Measurements from ENCODE around the gene MAGEB1.

Gene MAGEB1

DNA sequence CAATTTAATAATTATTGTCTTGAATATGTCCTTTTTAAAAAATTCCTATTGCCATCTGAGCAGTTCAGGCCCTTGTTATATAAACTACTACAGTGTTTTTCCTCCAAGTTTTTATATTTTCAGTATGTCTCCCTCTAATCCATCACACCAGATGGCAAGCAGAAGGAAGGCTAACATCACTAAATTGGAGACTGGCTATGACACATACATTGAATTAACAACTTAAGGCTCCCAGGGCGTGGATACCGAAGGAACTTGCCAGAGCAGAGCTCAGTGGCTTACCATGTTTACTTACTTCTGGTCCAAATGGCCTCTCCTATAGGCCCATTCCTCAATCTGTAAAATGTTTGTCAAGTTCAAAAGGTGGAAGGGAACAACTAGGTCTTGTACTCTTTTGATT, 13.0 kb downstream of the MAGEB1 start:
- no peaks in the 10 kb centered on the region for H3K36me3 ChIP-seq (ENCODE audit: control insufficient read depth in 1 of 2, insufficient read depth in 2 of 2, low read length in 2 of 2)
- no peak overlapping the region for H3K4me2 ChIP-seq (ENCODE audit: low read length)
- no peak overlapping the region for H3K9ac ChIP-seq (ENCODE audit: low read length)
- no peak overlapping the region for H4K12ac ChIP-seq (ENCODE audit: low read depth, low read length)
- no peak overlapping the region for H2BK5ac ChIP-seq (ENCODE audit: low read depth, low read length, poor library complexity)
- no peak overlapping the region for H2BK12ac ChIP-seq (ENCODE audit: low read length)
- H4K8ac ChIP-seq (ENCODE audit: low read depth, low read length) = no peak overlapping the region
- no peaks in the 10 kb centered on the region for H3K79me2 ChIP-seq (ENCODE audit: control insufficient read depth, insufficient read depth, low read length, poor library complexity)
- H3K9me3 ChIP-seq (ENCODE audit: insufficient read depth, low read depth, low read length) = no peaks in the 10 kb centered on the region
- no peak overlapping the region for H3K23ac ChIP-seq (ENCODE audit: low read length)
- DNase-seq = no peak
- H4K91ac ChIP-seq (ENCODE audit: low read depth, low read length) = no peak overlapping the region
- no peak overlapping the region for H2BK120ac ChIP-seq (ENCODE audit: insufficient read depth, low read length, poor library complexity)
- H3K4ac ChIP-seq (ENCODE audit: low read depth, low read length) = no peak overlapping the region
- no peak overlapping the region for H3K14ac ChIP-seq (ENCODE audit: low read length)
- no peak overlapping the region for H3K4me3 ChIP-seq (ENCODE audit: low read depth, low read length)
- H2AFZ ChIP-seq (ENCODE audit: insufficient read depth, low read length, poor library complexity) = no peak overlapping the region
- no peak overlapping the region for H3K27ac ChIP-seq (ENCODE audit: low read depth, low read length)
- H3K4me1 ChIP-seq (ENCODE audit: control insufficient read depth in 1 of 2, insufficient read depth in 2 of 2, low read length in 2 of 2) = no peaks in the 10 kb centered on the region
- WGBS (ENCODE audit: extremely low coverage, insufficient coverage, insufficient read length) = no CpG with 5 or more reads among the region's 2 CpGs
- H3K27me3 ChIP-seq (ENCODE audit: insufficient read depth, low read length) = no peaks in the 10 kb centered on the region
- H3K79me1 ChIP-seq (ENCODE audit: low read length) = no peaks in the 10 kb centered on the region
- no peak overlapping the region for H2AK5ac ChIP-seq (ENCODE audit: low read length)
- H3K18ac ChIP-seq (ENCODE audit: low read length) = no peak overlapping the region

DNA sequence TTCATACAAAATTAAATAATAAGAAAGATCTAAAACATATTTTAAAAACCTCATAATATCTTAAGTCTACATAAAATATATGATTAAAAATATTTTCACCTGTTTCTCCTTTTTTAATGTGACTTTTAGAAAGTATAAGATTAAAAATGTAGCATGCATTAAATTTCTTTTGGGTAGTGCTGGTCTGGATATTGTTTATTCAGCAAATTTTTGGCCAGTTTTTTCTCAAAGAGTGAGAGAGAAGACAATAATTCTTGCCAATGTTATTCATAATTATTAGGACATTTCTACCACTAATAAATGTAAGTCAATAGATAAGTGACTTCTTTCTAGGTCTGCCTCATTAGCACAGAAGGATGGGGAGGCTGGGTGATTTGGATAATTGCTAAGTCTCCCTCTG, 14.1 kb downstream of the MAGEB1 start:
- H3K18ac ChIP-seq (ENCODE audit: low read length) = no peak overlapping the region
- no peak overlapping the region for H2AFZ ChIP-seq (ENCODE audit: insufficient read depth, low read length, poor library complexity)
- no peaks in the 10 kb centered on the region for H3K79me2 ChIP-seq (ENCODE audit: control insufficient read depth, insufficient read depth, low read length, poor library complexity)
- no peaks in the 10 kb centered on the region for H3K27me3 ChIP-seq (ENCODE audit: insufficient read depth, low read length)
- H3K4ac ChIP-seq (ENCODE audit: low read depth, low read length) = no peak overlapping the region
- no peak overlapping the region for H4K8ac ChIP-seq (ENCODE audit: low read depth, low read length)
- no peak overlapping the region for H4K12ac ChIP-seq (ENCODE audit: low read depth, low read length)
- H2BK120ac ChIP-seq (ENCODE audit: insufficient read depth, low read length, poor library complexity) = no peak overlapping the region
- H2BK5ac ChIP-seq (ENCODE audit: low read depth, low read length, poor library complexity) = no peak overlapping the region
- no peak overlapping the region for H3K9ac ChIP-seq (ENCODE audit: low read length)
- H3K27ac ChIP-seq (ENCODE audit: low read depth, low read length) = no peak overlapping the region
- DNase-seq = no peak
- no peak overlapping the region for H4K91ac ChIP-seq (ENCODE audit: low read depth, low read length)
- no peak overlapping the region for H3K4me3 ChIP-seq (ENCODE audit: low read depth, low read length)
- no peak overlapping the region for H2BK12ac ChIP-seq (ENCODE audit: low read length)
- H3K14ac ChIP-seq (ENCODE audit: low read length) = no peak overlapping the region
- H3K79me1 ChIP-seq (ENCODE audit: low read length) = no peaks in the 10 kb centered on the region
- no peak overlapping the region for H2AK5ac ChIP-seq (ENCODE audit: low read length)
- H3K4me1 ChIP-seq (ENCODE audit: control insufficient read depth in 1 of 2, insufficient read depth in 2 of 2, low read length in 2 of 2) = no peaks in the 10 kb centered on the region
- H3K36me3 ChIP-seq (ENCODE audit: control insufficient read depth in 1 of 2, insufficient read depth in 2 of 2, low read length in 2 of 2) = no peaks in the 10 kb centered on the region
- no peak overlapping the region for H3K4me2 ChIP-seq (ENCODE audit: low read length)
- no peaks in the 10 kb centered on the region for H3K9me3 ChIP-seq (ENCODE audit: insufficient read depth, low read depth, low read length)
- no peak overlapping the region for H3K23ac ChIP-seq (ENCODE audit: low read length)

DNA sequence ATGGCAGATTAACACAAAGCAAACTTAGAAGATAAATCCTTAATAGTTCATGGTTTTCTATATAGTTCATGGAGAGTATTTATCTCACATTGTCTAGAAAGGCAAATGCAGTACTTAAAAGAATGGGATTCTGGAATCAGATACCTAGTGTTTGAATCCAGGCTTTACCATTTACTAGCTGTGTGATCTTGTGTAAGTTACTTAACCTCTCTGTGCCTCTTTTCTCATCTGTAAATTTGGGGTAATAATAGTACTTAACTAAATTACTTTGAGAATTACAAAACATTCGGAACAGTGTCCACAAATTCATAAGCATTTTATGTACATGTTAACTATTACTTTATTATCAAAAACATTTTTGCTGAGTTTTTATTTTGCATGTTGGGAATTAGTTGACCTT, 15.8 kb downstream of the MAGEB1 start:
- Histone ChIP-seq H4K8ac (ENCODE audit: low read depth, low read length) (no peak overlapping the region), H3K27ac (ENCODE audit: low read depth, low read length) (no peak overlapping the region), H2AFZ (ENCODE audit: insufficient read depth, low read length, poor library complexity) (no peak overlapping the region), H3K23ac (ENCODE audit: low read length) (no peak overlapping the region), H4K12ac (ENCODE audit: low read depth, low read length) (no peak overlapping the region), H4K91ac (ENCODE audit: low read depth, low read length) (no peak overlapping the region), H2BK120ac (ENCODE audit: insufficient read depth, low read length, poor library complexity) (no peak overlapping the region), H3K18ac (ENCODE audit: low read length) (no peak overlapping the region), H3K79me1 (ENCODE audit: low read length) (no peaks in the 10 kb centered on the region), H3K9me3 (ENCODE audit: insufficient read depth, low read depth, low read length) (no peaks in the 10 kb centered on the region), H3K4me3 (ENCODE audit: low read depth, low read length) (no peak overlapping the region), H3K79me2 (ENCODE audit: control insufficient read depth, insufficient read depth, low read length, poor library complexity) (no peaks in the 10 kb centered on the region), H2BK12ac (ENCODE audit: low read length) (no peak overlapping the region), H2BK5ac (ENCODE audit: low read depth, low read length, poor library complexity) (no peak overlapping the region), H3K4ac (ENCODE audit: low read depth, low read length) (no peak overlapping the region), H3K9ac (ENCODE audit: low read length) (no peak overlapping the region), H3K4me2 (ENCODE audit: low read length) (no peak overlapping the region), H2AK5ac (ENCODE audit: low read length) (no peak overlapping the region), H3K27me3 (ENCODE audit: insufficient read depth, low read length) (no peaks in the 10 kb centered on the region), H3K36me3 (ENCODE audit: control insufficient read depth in 1 of 2, insufficient read depth in 2 of 2, low read length in 2 of 2) (no peaks in the 10 kb centered on the region), H3K4me1 (ENCODE audit: control insufficient read depth in 1 of 2, insufficient read depth in 2 of 2, low read length in 2 of 2) (no peaks in the 10 kb centered on the region), H3K14ac (ENCODE audit: low read length) (no peak overlapping the region)
- no CpG with 5 or more reads among the region's 1 CpG for WGBS (ENCODE audit: extremely low coverage, insufficient coverage, insufficient read length)
- DNase-seq = no peak

DNA sequence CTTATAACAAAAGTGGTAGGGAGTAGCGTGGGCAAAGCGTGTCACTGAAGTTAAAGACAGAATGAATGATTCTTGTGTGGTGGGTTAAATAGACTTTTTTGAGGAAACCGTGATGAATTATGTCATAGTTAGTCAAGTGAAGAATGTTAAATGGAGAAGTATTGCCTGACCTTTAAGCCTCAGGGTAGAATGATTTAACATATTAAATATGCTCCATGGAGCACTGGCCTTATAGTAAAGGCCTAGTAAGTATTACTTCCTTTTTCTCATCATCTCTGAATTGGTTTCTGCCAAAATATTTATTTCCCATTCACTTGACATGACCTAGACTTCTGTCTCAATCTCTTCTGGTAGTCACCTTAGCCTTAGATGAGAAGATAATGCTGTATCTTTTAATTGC, 23.7 kb downstream of the MAGEB1 start:
- no CpG with 5 or more reads among the region's 3 CpGs for WGBS (ENCODE audit: extremely low coverage, insufficient coverage, insufficient read length)
- Histone ChIP-seq H2BK120ac (ENCODE audit: insufficient read depth, low read length, poor library complexity) (no peak overlapping the region), H3K79me2 (ENCODE audit: control insufficient read depth, insufficient read depth, low read length, poor library complexity) (no peaks in the 10 kb centered on the region), H3K4me3 (ENCODE audit: low read depth, low read length) (no peak overlapping the region), H3K9ac (ENCODE audit: low read length) (no peak overlapping the region), H4K12ac (ENCODE audit: low read depth, low read length) (no peak overlapping the region), H3K14ac (ENCODE audit: low read length) (no peak overlapping the region), H3K9me3 (ENCODE audit: insufficient read depth, low read depth, low read length) (no peaks in the 10 kb centered on the region), H3K4ac (ENCODE audit: low read depth, low read length) (no peak overlapping the region), H4K91ac (ENCODE audit: low read depth, low read length) (no peak overlapping the region), H3K27ac (ENCODE audit: low read depth, low read length) (no peak overlapping the region), H3K36me3 (ENCODE audit: control insufficient read depth in 1 of 2, insufficient read depth in 2 of 2, low read length in 2 of 2) (no peaks in the 10 kb centered on the region), H2BK5ac (ENCODE audit: low read depth, low read length, poor library complexity) (no peak overlapping the region), H3K23ac (ENCODE audit: low read length) (no peak overlapping the region), H3K18ac (ENCODE audit: low read length) (no peak overlapping the region), H2AFZ (ENCODE audit: insufficient read depth, low read length, poor library complexity) (no peak overlapping the region), H3K27me3 (ENCODE audit: insufficient read depth, low read length) (no peaks in the 10 kb centered on the region), H3K4me1 (ENCODE audit: control insufficient read depth in 1 of 2, insufficient read depth in 2 of 2, low read length in 2 of 2) (no peaks in the 10 kb centered on the region), H3K4me2 (ENCODE audit: low read length) (no peak overlapping the region), H2BK12ac (ENCODE audit: low read length) (no peak overlapping the region), H4K8ac (ENCODE audit: low read depth, low read length) (no peak overlapping the region), H3K79me1 (ENCODE audit: low read length) (no peaks in the 10 kb centered on the region), H2AK5ac (ENCODE audit: low read length) (no peak overlapping the region)
- DNase-seq = peak in 1 of 2 donors; percentile 37

DNA sequence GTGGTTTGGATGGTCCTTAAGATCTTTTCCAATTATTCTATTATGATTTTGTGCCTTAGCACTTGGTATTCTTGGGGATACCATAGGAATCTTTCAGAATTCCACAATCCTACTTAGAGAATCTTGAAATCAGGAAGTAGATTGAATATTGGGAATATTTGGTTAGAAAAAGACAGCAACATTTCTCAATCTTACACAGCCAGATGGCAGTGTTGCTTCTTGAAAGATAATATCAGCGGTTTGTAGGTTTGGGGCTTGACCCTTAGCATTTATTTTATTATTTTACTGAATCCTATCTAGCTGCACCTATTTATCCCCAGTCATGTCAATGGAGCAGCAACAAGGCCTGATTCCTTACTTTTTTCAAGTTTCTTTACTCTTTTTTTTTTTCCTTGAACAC, 28.6 kb downstream of the MAGEB1 start:
- no peaks in the 10 kb centered on the region for H3K9me3 ChIP-seq (ENCODE audit: insufficient read depth, low read depth, low read length)
- no peaks in the 10 kb centered on the region for H3K4me1 ChIP-seq (ENCODE audit: control insufficient read depth in 1 of 2, insufficient read depth in 2 of 2, low read length in 2 of 2)
- no peak overlapping the region for H2AK5ac ChIP-seq (ENCODE audit: low read length)
- H3K9ac ChIP-seq (ENCODE audit: low read length) = no peak overlapping the region
- H4K8ac ChIP-seq (ENCODE audit: low read depth, low read length) = no peak overlapping the region
- no peak overlapping the region for H2BK12ac ChIP-seq (ENCODE audit: low read length)
- H3K14ac ChIP-seq (ENCODE audit: low read length) = no peak overlapping the region
- no peak overlapping the region for H3K27ac ChIP-seq (ENCODE audit: low read depth, low read length)
- H3K23ac ChIP-seq (ENCODE audit: low read length) = no peak overlapping the region
- no peaks in the 10 kb centered on the region for H3K36me3 ChIP-seq (ENCODE audit: control insufficient read depth in 1 of 2, insufficient read depth in 2 of 2, low read length in 2 of 2)
- H2BK5ac ChIP-seq (ENCODE audit: low read depth, low read length, poor library complexity) = no peak overlapping the region
- H4K12ac ChIP-seq (ENCODE audit: low read depth, low read length) = no peak overlapping the region
- H2AFZ ChIP-seq (ENCODE audit: insufficient read depth, low read length, poor library complexity) = no peak overlapping the region
- H3K4me2 ChIP-seq (ENCODE audit: low read length) = no peak overlapping the region
- H4K91ac ChIP-seq (ENCODE audit: low read depth, low read length) = no peak overlapping the region
- no peaks in the 10 kb centered on the region for H3K79me1 ChIP-seq (ENCODE audit: low read length)
- no peak overlapping the region for H2BK120ac ChIP-seq (ENCODE audit: insufficient read depth, low read length, poor library complexity)
- H3K4me3 ChIP-seq (ENCODE audit: low read depth, low read length) = no peak overlapping the region
- H3K4ac ChIP-seq (ENCODE audit: low read depth, low read length) = no peak overlapping the region
- no peak overlapping the region for H3K18ac ChIP-seq (ENCODE audit: low read length)
- no peaks in the 10 kb centered on the region for H3K79me2 ChIP-seq (ENCODE audit: control insufficient read depth, insufficient read depth, low read length, poor library complexity)
- DNase-seq = no peak
- no CpG with 5 or more reads among the region's 1 CpG for WGBS (ENCODE audit: extremely low coverage, insufficient coverage, insufficient read length)
- H3K27me3 ChIP-seq (ENCODE audit: insufficient read depth, low read length) = no peaks in the 10 kb centered on the region

All from trophoblast cell (in vitro differentiated cells and primary cell).